ENCODE measurements around the gene ST6GALNAC6. TPM values are rescaled to one million over a fixed set of nuclear protein-coding genes. Genes with fewer than 3 reads are reported as not detected.

ST6GALNAC6 gene
- total and polyA plus RNA-seq, 4 donors = 22.5 to 40.4 (median 32.3) TPM

DNA sequence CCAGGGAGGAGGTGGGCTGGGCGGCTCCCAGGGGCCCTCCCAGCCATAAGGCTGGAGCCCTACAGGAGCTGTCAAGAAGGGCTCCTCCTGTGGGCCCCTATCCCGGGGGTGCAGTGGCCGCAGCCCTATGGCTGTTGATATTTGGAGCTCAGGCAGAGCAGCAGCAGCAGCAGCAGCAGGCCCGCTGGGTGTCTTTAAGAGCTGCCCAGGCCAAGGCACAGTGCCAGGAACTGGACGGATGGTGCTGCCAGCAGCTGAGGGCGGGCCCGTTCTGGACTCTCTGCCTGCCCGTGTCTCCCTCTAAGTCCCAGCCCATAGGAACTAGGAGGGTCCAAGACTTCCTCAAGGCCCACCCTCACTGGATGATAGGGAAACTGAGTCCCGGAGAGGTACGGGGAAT is 25.5 kb downstream of the ST6GALNAC6 start:
- Histone ChIP-seq H3K27me3 (ENCODE audit: control insufficient read depth in 4 of 4, insufficient read depth in 4 of 4, low read length in 3 of 4) (no peaks in the 10 kb centered on the region), H3K27ac (ENCODE audit: low read depth in 1 of 2, low read length in 2 of 2) (no peak overlapping the region), H3K4me1 (ENCODE audit: control insufficient read depth in 4 of 4, insufficient read depth in 4 of 4, low read length in 3 of 4) (peaks cover 13 to 37% (median 24%) of the 10 kb centered on the region in 4 donors), H3K9ac (ENCODE audit: low read depth in 1 of 2, low read length in 2 of 2) (no peak overlapping the region), H3K9me3 (ENCODE audit: control insufficient read depth in 4 of 4, low read length in 3 of 4) (no peaks in the 10 kb centered on the region), H3K4me3 (ENCODE audit: low read depth in 1 of 3, low read length in 3 of 3) (no peak overlapping the region), H3K36me3 (ENCODE audit: control insufficient read depth in 4 of 4, insufficient read depth in 3 of 4, low read depth in 1 of 4, low read length in 3 of 4) (peaks cover 0 to 3% (median under 1%) of the 10 kb centered on the region in 4 donors)
- 42% methylated on average over 10 of the region's 10 CpGs for WGBS
- TF ChIP-seq YY1 (IDR thresholded peaks at IDR 0.05) (no peak), RAD21 (IDR thresholded peaks at IDR 0.05) (peak in 1 of 2 donors; percentile 23), FOXA2 (IDR thresholded peaks at IDR 0.05) (no peak), TAF1 (conservative IDR thresholded peaks at IDR 0.05) (no peak)
- TF ChIP-seq, protein P1, sequence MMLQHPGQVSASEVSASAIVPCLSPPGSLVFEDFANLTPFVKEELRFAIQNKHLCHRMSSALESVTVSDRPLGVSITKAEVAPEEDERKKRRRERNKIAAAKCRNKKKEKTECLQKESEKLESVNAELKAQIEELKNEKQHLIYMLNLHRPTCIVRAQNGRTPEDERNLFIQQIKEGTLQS (IDR thresholded peaks at IDR 0.05) = no peak
- TF ChIP-seq, protein P2, sequence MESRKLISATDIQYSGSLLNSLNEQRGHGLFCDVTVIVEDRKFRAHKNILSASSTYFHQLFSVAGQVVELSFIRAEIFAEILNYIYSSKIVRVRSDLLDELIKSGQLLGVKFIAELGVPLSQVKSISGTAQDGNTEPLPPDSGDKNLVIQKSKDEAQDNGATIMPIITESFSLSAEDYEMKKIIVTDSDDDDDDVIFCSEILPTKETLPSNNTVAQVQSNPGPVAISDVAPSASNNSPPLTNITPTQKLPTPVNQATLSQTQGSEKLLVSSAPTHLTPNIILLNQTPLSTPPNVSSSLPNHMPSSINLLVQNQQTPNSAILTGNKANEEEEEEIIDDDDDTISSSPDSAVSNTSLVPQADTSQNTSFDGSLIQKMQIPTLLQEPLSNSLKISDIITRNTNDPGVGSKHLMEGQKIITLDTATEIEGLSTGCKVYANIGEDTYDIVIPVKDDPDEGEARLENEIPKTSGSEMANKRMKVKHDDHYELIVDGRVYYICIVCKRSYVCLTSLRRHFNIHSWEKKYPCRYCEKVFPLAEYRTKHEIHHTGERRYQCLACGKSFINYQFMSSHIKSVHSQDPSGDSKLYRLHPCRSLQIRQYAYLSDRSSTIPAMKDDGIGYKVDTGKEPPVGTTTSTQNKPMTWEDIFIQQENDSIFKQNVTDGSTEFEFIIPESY (IDR thresholded peaks at IDR 0.05) = no peak
- no peak for DNase-seq (ENCODE audit: low spot score)

DNA sequence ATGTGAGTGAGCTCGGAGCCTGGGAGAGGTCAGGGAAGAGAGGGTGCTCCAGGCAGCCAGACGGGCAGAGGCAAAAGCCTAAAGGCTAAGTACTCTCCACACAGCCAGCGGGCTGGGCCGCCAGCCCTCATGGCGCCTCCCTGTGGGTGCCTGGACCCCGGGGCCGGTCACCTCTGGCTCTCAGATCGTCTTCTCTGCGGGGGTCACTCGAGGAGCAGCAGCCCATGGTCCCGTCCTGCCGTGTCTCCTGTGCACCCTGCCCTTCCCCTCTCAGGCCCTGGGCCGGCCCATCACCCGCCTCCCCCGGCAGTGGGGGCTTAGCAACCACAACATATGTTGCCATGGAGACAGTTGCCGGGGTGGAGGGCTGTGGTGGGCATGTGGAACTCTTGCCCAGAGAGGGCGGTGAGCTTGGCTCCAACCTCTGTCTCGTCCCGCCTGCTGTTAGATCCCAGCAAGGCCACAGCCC is 26.1 kb downstream of the ST6GALNAC6 start:
- Histone ChIP-seq H3K4me1 (ENCODE audit: control insufficient read depth in 4 of 4, insufficient read depth in 4 of 4, low read length in 3 of 4) (peaks cover 13 to 36% (median 24%) of the 10 kb centered on the region in 4 donors), H3K9me3 (ENCODE audit: control insufficient read depth in 4 of 4, low read length in 3 of 4) (no peaks in the 10 kb centered on the region), H3K4me3 (ENCODE audit: low read depth in 1 of 3, low read length in 3 of 3) (no peak overlapping the region), H3K9ac (ENCODE audit: low read depth in 1 of 2, low read length in 2 of 2) (no peak overlapping the region), H3K27ac (ENCODE audit: low read depth in 1 of 2, low read length in 2 of 2) (no peak overlapping the region), H3K36me3 (ENCODE audit: control insufficient read depth in 4 of 4, insufficient read depth in 3 of 4, low read depth in 1 of 4, low read length in 3 of 4) (peaks cover 0 to 3% (median under 1%) of the 10 kb centered on the region in 4 donors), H3K27me3 (ENCODE audit: control insufficient read depth in 4 of 4, insufficient read depth in 4 of 4, low read length in 3 of 4) (no peaks in the 10 kb centered on the region)
- WGBS = 87% methylated on average over 19 of the region's 19 CpGs
- TF ChIP-seq, protein P2 (IDR thresholded peaks at IDR 0.05) = no peak
- TF ChIP-seq TAF1 (conservative IDR thresholded peaks at IDR 0.05) = no peak
- TF ChIP-seq, protein P3, sequence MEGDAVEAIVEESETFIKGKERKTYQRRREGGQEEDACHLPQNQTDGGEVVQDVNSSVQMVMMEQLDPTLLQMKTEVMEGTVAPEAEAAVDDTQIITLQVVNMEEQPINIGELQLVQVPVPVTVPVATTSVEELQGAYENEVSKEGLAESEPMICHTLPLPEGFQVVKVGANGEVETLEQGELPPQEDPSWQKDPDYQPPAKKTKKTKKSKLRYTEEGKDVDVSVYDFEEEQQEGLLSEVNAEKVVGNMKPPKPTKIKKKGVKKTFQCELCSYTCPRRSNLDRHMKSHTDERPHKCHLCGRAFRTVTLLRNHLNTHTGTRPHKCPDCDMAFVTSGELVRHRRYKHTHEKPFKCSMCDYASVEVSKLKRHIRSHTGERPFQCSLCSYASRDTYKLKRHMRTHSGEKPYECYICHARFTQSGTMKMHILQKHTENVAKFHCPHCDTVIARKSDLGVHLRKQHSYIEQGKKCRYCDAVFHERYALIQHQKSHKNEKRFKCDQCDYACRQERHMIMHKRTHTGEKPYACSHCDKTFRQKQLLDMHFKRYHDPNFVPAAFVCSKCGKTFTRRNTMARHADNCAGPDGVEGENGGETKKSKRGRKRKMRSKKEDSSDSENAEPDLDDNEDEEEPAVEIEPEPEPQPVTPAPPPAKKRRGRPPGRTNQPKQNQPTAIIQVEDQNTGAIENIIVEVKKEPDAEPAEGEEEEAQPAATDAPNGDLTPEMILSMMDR (IDR thresholded peaks at IDR 0.05; ENCODE audit: low read depth, low read length, missing input control) = no peak
- no peak for TF ChIP-seq FOXA1 (IDR thresholded peaks at IDR 0.05)
- TF ChIP-seq NR2F2 (IDR thresholded peaks at IDR 0.05) = no peak
- TF ChIP-seq HNF4A (conservative IDR thresholded peaks at IDR 0.05) = no peak
- no peak for TF ChIP-seq HNF4G (IDR thresholded peaks at IDR 0.05)
- no peak for DNase-seq (ENCODE audit: low spot score)
